K562 (cell line): Measurements from ENCODE around the gene BRAP. TPM values are rescaled to one million over a fixed set of nuclear protein-coding genes. Genes with fewer than 3 reads are reported as not detected.
A peak's percentile ranks its signal among the peaks of the same experiment; 100 is the strongest.

ENCODE experiments used
- BRD9 ChIP-seq: fragments of 450-650 bp; IDR thresholded peaks from 2 replicates; pipeline ENCODE4 v1.6.1; 2018; ENCODE audit warnings: low read depth; ENCODE audit not compliant: partially characterized antibody
- EP300 ChIP-seq: IDR thresholded peaks from 2 replicates; pipeline ENCODE4 v1.6.1; 2012; ENCODE audit warnings: low read length, improper control_type of control experiment
- FIP1L1 ChIP-seq: fragments of 200-400 bp; formaldehyde crosslinking; IDR thresholded peaks from 2 replicates; pipeline ENCODE4 v1.6.1; 2018; ENCODE audit warnings: mild to moderate bottlenecking, low read depth, low read length; ENCODE audit not compliant: poor library complexity, severe bottlenecking
- FOXP1 ChIP-seq: sonication (generic); formaldehyde crosslinking; IDR thresholded peaks from 2 replicates; pipeline ENCODE4 v1.8.0; 2022; ENCODE audit warnings: mild to moderate bottlenecking, missing genetic modification reagents
- GTF2A2 ChIP-seq: IDR thresholded peaks from 2 replicates; pipeline ENCODE4 v1.6.1; 2016; ENCODE audit warnings: mild to moderate bottlenecking, missing genetic modification characterization, missing compliant biosample characterization
- HCFC1 ChIP-seq: IDR thresholded peaks from 2 replicates; pipeline ENCODE4 v1.6.1; 2012; ENCODE audit warnings: low read depth, low read length, improper control_type of control experiment
- HDAC1 ChIP-seq, 2 experiments: fragments of 450-650 bp; IDR thresholded peaks; 2 replicates each; pipeline ENCODE4 v1.6.1; 2016 to 2017; ENCODE audit warnings: inconsistent platforms in 1 of 2, mild to moderate bottlenecking in 1 of 2, moderate library complexity in 1 of 2
- POLR2B ChIP-seq: fragments of 450-650 bp; IDR thresholded peaks from 2 replicates; pipeline ENCODE4 v1.6.1; 2018; ENCODE audit warnings: low read depth; ENCODE audit not compliant: partially characterized antibody
- PRPF4 ChIP-seq: fragments of 200-400 bp; formaldehyde crosslinking; IDR thresholded peaks from one replicate; pipeline ENCODE4 v1.6.1; 2017; ENCODE audit warnings: low read length, low read depth, mild to moderate bottlenecking; ENCODE audit not compliant: insufficient read depth, poor library complexity, severe bottlenecking
- RBM39 ChIP-seq: fragments of 200-400 bp; formaldehyde crosslinking; optimal IDR thresholded peaks from 2 replicates; pipeline ENCODE3; 2018; ENCODE audit warnings: low read depth, low read length
- RUNX1 ChIP-seq: sonication (generic); IDR thresholded peaks from 2 replicates; pipeline ENCODE4 v1.6.1; 2016; ENCODE audit warnings: antibody characterized with exemption, low read depth
- SMARCA4 ChIP-seq: fragments of 450-650 bp; IDR thresholded peaks from 2 replicates; pipeline ENCODE4 v1.6.1; 2016
- SREBF2 ChIP-seq: sonication (generic); formaldehyde crosslinking; IDR thresholded peaks from 2 replicates; pipeline ENCODE4 v1.4.0; 2020; ENCODE audit warnings: mild to moderate bottlenecking, missing genetic modification reagents
- SRSF1 ChIP-seq: fragments of 200-400 bp; formaldehyde crosslinking; IDR thresholded peaks from 2 replicates; pipeline ENCODE4 v1.6.1; 2017; ENCODE audit warnings: mild to moderate bottlenecking, low read depth, low read length, moderate library complexity
- STAT6 ChIP-seq: sonication (generic); formaldehyde crosslinking; IDR thresholded peaks from 2 replicates; pipeline ENCODE4 v1.8.1; 2023; ENCODE audit warnings: mild to moderate bottlenecking, missing genetic modification reagents
- TBP ChIP-seq: optimal IDR thresholded peaks from 2 replicates; pipeline ENCODE3; 2011; ENCODE audit warnings: low read depth, low read length, improper control_type of control experiment
- TRIM24 ChIP-seq, 2 experiments: fragments of 450-650 bp; IDR thresholded peaks; 2 replicates each; pipeline ENCODE4 v1.6.1; 2016
- ZNF24 ChIP-seq: fragments of 450-650 bp; IDR thresholded peaks from 2 replicates; pipeline ENCODE4 v1.6.1; 2016
- ZNF253 ChIP-seq: fragments of 250-450 bp; sonication (Bioruptor Pico); conservative IDR thresholded peaks from 2 replicates; pipeline ENCODE4 v1.6.1; 2021; ENCODE audit warnings: mild to moderate bottlenecking
- ZNF347 ChIP-seq: fragments of 450-650 bp; formaldehyde crosslinking; IDR thresholded peaks from 2 replicates; pipeline ENCODE4 v1.4.0; 2020; ENCODE audit warnings: low read depth, mild to moderate bottlenecking, moderate library complexity
- ZNF41 ChIP-seq: fragments of 250-450 bp; sonication (Bioruptor Pico); conservative IDR thresholded peaks from 2 replicates; pipeline ENCODE4 v1.4.0; 2020; ENCODE audit warnings: mild to moderate bottlenecking
- ZNF444 ChIP-seq: fragments of 250-450 bp; sonication (Bioruptor Pico); IDR thresholded peaks from 2 replicates; pipeline ENCODE4 v1.4.0; 2020; ENCODE audit warnings: mild to moderate bottlenecking, moderate library complexity
- polyA plus RNA-seq, 8 experiments: library from polyadenylated mRNA; depleted of rRNA in 4 of 8; stranded (reverse) in 5 of 8; unstranded in 3 of 8; fragments of >200 nt; fragmentation: Nextera tagmentation in 2 of 8; fragmentation: Illumina TruSeq in 1 of 8; extraction: Ambion mirVana in 2 of 8; extraction: Trizol in 1 of 8; gene quantifications; 2 replicates each; pipeline versions ENCODE4 v1.2.1 to v1.2.3, GENCODE V29; 2011 to 2014; ENCODE audit warnings: inconsistent platforms in 1 of 8, missing spikeins in 1 of 8
- total RNA-seq, 7 experiments: library from RNA; depleted of rRNA in 6 of 7; stranded (reverse); fragments of >200 nt in 6 of 7; fragmentation: Illumina TruSeq in 2 of 7; extraction: Trizol in 2 of 7; gene quantifications; 2 replicates each; pipeline versions ENCODE4 v1.2.1 to v1.2.3, GENCODE V29; 2011 to 2021; ENCODE audit warnings: low replicate concordance in 1 of 7
- TF ChIP-seq, protein P1 (sequence below): fragments of 450-650 bp; IDR thresholded peaks from 2 replicates; pipeline ENCODE4 v1.6.1; 2017; ENCODE audit warnings: mild to moderate bottlenecking, moderate library complexity
- TF ChIP-seq, protein P2 (sequence below): fragments of 450-650 bp; IDR thresholded peaks from 2 replicates; pipeline ENCODE4 v1.6.1; 2016
- TF ChIP-seq, protein P3 (sequence below): fragments of 450-650 bp; formaldehyde crosslinking; IDR thresholded peaks from 2 replicates; pipeline ENCODE4 v1.4.0; 2020; ENCODE audit warnings: mild to moderate bottlenecking, moderate library complexity

BRAP gene
- total and polyA plus RNA-seq, 9 of the 15 experiments (the other 6 are each of a cell fraction or from before 2014, with no cell fraction given), result 2.2 to 32.6 (median 27.5) TPM

DNA sequence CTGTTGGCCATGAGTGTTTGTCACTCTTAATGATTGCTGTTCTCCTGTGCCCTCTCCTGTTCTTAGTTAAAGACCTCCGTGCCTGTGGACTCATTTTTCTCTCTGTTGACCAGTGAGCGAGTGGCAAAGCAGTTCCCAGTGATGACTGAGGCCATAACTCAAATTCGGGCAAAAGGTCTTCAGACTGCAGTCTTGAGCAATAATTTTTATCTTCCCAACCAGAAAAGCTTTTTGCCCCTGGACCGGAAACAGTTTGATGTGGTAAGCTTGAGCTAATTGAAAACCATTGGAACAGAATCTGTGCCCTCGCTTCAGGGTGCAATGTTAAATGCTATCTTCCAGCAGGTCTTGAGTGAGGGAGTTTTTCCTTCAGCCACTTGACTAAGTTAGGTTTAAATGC lies 19.9 kb upstream of the BRAP start (continued):
- TF ChIP-seq FIP1L1, result no peak
- TF ChIP-seq RBM39, result no peak
- no peak for TF ChIP-seq TBP
- TF ChIP-seq, protein P1, sequence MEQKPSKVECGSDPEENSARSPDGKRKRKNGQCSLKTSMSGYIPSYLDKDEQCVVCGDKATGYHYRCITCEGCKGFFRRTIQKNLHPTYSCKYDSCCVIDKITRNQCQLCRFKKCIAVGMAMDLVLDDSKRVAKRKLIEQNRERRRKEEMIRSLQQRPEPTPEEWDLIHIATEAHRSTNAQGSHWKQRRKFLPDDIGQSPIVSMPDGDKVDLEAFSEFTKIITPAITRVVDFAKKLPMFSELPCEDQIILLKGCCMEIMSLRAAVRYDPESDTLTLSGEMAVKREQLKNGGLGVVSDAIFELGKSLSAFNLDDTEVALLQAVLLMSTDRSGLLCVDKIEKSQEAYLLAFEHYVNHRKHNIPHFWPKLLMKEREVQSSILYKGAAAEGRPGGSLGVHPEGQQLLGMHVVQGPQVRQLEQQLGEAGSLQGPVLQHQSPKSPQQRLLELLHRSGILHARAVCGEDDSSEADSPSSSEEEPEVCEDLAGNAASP, result no peak
- TF ChIP-seq ZNF253 (CRISPR knock-in tag), result no peak
- TF ChIP-seq SREBF2, result no peak
- TF ChIP-seq ZNF347 (CRISPR knock-in tag), result no peak
- no peak for TF ChIP-seq GTF2A2 (tag)
- TF ChIP-seq FOXP1 (CRISPR knock-in tag), result no peak
- TF ChIP-seq HCFC1, result no peak
- TF ChIP-seq POLR2B, result no peak
- TF ChIP-seq ZNF24, result no peak
- TF ChIP-seq ZNF41, result no peak
- no peak for TF ChIP-seq ZNF444 (CRISPR knock-in tag)
- peak; percentile 59 to 67; a peak in 3 of 4 replicates for TF ChIP-seq TRIM24 (IDR thresholded peaks at IDR 0.05)
- TF ChIP-seq SRSF1, result no peak
- peak; percentile 63 for TF ChIP-seq SMARCA4
- no peak for TF ChIP-seq RUNX1
- no peak for TF ChIP-seq PRPF4
- no peak for TF ChIP-seq BRD9
- TF ChIP-seq, protein P2, sequence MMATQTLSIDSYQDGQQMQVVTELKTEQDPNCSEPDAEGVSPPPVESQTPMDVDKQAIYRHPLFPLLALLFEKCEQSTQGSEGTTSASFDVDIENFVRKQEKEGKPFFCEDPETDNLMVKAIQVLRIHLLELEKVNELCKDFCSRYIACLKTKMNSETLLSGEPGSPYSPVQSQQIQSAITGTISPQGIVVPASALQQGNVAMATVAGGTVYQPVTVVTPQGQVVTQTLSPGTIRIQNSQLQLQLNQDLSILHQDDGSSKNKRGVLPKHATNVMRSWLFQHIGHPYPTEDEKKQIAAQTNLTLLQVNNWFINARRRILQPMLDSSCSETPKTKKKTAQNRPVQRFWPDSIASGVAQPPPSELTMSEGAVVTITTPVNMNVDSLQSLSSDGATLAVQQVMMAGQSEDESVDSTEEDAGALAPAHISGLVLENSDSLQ, result peak; percentile 66; the same call in 1 of the 2 replicates
- TF ChIP-seq, protein P3, sequence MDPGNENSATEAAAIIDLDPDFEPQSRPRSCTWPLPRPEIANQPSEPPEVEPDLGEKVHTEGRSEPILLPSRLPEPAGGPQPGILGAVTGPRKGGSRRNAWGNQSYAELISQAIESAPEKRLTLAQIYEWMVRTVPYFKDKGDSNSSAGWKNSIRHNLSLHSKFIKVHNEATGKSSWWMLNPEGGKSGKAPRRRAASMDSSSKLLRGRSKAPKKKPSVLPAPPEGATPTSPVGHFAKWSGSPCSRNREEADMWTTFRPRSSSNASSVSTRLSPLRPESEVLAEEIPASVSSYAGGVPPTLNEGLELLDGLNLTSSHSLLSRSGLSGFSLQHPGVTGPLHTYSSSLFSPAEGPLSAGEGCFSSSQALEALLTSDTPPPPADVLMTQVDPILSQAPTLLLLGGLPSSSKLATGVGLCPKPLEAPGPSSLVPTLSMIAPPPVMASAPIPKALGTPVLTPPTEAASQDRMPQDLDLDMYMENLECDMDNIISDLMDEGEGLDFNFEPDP (CRISPR knock-in tag), result no peak
- TF ChIP-seq EP300, result peak; percentile 33; the same call in 1 of the 2 replicates
- TF ChIP-seq HDAC1 (IDR thresholded peaks at IDR 0.05), result peak in 1 of 2 experiments; percentile 46; a peak in 1 of 4 replicates
- no peak for TF ChIP-seq STAT6 (CRISPR knock-in tag)
